GM15510 (cell line): Measurements from ENCODE around the gene ATR.

Source experiments
- POLR2A ChIP-seq: IDR thresholded peaks from 3 replicates; pipeline ENCODE4 v1.6.1; 2011; ENCODE audit warnings: borderline replicate concordance; ENCODE audit not compliant: insufficient read length; ENCODE audit errors: extremely low read depth

ATR gene

DNA sequence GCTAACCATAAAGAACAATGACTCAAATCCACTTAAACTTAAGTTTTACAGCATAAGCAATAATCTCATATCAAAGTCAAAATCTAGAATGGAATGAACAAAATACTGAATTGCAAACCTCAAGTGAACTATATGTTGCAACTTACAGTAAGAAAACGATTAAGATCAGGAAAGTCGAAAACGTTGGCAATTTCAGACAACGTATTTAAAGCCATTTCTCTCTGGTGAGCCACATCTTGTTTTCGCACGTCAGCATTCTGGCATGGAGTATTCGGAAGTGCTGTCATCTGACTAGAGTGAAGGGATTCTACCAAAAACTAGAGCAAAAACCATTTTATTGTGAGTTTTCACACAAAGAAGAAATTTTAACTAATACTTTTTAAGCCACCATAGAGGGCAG is 28.5 kb downstream of the ATR start:
- no peak for TF ChIP-seq POLR2A

DNA sequence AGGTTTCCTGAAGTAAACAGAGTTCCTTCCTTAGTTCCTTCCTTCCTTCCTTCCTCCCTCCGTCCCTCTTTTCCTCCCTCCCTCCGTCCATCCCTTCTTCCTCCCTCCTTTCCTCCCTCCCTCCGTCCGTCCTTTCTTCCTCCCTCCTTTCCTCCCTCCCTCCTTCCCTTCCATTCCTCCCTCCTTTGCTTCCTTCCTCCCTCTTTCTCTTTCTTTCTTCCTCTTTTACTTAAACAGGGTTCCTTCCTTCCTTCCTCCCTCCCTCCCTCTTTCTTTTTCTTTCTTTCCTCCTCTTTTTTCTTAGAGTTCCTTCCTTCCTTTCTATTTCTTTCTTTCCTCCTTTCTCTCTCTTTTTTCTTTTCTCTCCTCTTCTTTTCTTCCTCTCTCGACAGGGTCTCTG is 35.2 kb downstream of the ATR start:
- no peak for TF ChIP-seq POLR2A

DNA sequence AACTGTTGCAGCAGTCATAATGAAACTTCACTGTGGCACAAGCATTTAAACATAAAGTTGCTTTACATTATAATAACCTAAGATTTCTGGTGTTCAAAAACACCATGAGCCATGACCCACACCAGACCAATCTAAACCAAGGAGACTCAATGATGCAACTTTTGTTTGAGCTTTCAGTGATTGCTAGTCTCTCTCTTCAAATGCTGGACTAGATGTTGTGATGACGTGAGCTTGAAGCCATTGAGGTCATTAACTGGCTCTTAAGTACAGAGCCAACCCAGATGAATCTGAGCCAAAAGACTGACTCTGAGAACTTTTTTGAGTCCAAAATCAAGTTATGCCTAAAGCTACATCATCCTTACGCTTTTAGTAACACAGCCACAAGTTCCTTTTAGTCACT is 36.5 kb downstream of the ATR start:
- TF ChIP-seq POLR2A: no peak

GRCh38 chr3:142536519-142536918 is 42.0 kb downstream of the ATR start:
- no peak for TF ChIP-seq POLR2A

- no peak for TF ChIP-seq POLR2A
These were observed 44.0 kb downstream of the ATR start for GRCh38 chr3:142534543-142534942.

DNA sequence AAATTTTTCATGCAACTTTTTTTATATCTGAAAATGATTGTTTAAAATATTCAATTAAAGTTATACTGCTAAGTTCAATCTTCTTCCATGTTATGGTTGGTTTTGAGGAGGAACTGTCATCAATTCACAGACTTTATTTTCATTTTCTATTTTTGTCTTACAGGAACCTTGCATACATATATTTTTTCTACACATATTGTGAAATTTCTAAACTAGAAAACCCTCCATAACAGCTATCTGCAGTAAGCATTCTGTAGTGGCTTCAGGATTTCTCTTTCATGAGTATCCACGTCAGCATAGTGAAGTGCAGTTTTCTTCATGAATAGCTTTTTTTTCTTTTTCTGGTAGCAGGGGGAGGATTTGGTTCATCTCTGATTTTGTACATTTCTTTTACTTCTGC is 48.2 kb downstream of the ATR start:
- no peak for TF ChIP-seq POLR2A

GRCh38 chr3:142523921-142524566 is 54.5 kb downstream of the ATR start:
- no peak for TF ChIP-seq POLR2A

GRCh38 chr3:142509079-142509478 is 69.5 kb downstream of the ATR start:
- no peak for TF ChIP-seq POLR2A

- TF ChIP-seq POLR2A: no peak
These were observed 71.3 kb downstream of the ATR start for GRCh38 chr3:142507241-142507640.

GRCh38 chr3:142502187-142502985 is 76.1 kb downstream of the ATR start:
- TF ChIP-seq POLR2A: no peak

DNA sequence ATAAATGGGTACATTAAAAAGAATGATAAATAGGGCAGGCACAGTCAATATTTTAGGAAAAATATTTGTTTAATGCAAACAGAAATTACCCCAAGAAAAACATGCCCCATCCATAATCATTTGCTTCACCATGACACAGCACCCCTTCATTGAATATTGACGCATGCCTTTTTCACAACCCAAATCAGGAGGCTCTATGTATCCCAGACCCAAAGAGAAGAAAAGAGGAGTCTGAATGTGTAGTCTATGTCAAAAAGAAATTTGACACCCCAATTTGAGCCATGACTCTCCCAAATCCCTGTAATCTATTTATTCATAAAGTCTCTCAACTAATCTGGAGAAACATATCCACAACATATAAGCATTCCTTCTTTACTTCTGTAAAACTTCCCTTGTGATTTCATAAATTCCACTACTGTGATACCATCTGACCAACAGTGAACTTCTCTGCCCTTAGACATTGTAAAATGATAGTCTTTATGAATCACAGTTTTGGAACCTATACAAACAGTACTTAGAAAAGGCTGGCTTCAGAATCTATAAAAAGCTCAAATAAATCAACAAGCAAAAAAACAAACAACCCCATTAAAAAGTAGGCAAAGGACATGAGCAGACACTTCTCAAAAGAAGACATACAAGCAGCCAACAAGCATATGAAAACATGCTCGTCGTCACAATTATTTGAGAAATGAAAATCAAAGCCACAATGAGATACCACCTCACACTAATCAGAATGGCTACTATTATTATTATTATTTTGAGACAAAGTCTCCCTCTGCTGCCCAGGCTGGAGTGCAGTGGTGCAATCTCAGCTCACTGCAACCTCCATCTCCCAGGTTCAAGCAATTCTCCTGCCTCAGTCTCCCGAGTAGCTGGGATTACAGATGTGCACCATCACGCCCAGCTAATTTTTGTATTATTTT is 77.3 kb downstream of the ATR start:
- TF ChIP-seq POLR2A: no peak

DNA sequence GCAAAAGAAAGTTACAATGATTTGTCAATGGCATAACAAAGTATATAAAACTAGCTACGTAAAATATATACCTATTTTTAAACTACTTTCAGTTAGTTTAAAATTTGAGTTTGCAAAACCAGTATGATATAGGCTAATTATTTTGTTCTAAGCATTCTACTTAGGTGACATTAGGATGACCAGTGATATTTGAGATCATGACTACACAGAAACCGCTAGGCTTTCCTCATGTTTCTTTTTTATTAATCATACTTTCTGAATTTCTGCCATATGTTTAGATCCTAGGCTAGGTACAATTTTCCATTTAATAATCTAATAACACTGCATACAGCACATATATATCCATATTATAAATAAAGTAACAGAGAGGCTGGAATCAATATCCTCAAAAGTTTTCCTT is 78.3 kb downstream of the ATR start:
- no peak for TF ChIP-seq POLR2A

DNA sequence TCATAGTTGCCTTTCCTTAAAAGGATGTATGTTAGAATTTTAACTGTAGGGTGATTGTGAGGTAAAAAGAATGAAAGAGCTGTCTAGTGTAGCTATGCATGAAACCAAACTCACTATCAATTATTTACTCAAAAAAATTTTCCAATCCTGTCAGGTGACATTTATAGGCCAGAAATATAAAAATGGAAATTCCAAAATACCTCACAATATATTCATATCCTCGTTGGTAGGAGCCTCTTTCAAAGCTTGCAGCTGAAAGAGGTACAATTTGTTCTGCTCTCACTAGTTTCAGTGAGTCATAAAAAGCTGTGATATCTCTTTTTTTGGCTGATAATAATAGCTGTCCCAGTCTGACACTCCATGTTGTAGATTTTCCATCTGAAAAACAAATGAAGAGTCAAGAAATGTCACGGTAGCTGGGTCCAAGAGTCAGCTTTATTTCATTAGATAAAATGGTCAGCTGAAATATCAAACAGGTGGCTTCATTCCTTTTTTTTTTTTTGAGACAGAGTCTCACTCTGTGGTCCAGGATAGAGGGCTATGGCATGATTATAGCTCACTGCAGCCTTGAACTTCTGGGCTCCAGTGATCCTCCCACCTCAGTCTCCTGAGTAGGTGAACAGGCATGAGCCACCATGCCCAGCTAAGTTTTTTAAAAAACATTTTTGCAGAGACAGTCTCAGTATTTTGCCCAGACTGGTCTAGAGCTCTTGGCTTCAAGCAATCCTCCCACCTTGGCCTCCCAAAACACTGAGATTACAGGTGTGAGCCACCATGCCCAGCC is 79.9 kb downstream of the ATR start:
- TF ChIP-seq POLR2A: no peak

DNA sequence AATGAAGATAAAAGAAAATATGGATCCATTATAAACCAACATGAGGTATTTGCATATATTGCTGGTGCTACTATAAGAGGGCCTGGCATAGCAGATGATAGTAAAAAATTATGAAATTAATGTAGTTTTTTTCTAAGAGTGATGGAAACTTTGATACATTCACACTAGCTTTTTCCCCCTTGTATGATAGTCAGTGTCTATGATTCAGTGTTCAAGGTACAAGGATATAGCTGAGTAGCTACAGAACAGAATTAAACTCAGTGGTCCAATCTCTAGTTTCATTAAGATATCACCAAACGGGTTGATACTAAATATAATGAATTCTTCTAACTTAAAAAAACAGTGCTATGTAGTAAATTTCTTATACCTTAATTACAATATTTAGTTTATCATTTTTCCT is 80.8 kb downstream of the ATR start:
- TF ChIP-seq POLR2A: no peak

- no peak for TF ChIP-seq POLR2A
These were observed 83.4 kb downstream of the ATR start for GRCh38 chr3:142495103-142495502.

GRCh38 chr3:142492184-142492583 is 86.3 kb downstream of the ATR start:
- TF ChIP-seq POLR2A: no peak
